ENCODE measurements around the gene PCDHGA2.
A peak's percentile ranks its signal among the peaks of the same experiment; 100 is the strongest.

PCDHGA2 gene

GRCh38 chr5:141354900-141355469 lies 16.4 kb downstream of the PCDHGA2 start, which contains the start of gene PCDHGA4:
PCDHGA4 (plus strand) TSS chr5:141355021; CDS start chr5:141355108, 87 bp downstream.
- peak within 1 kb of the TSS; percentile 33 to 52 for H3K4me3 ChIP-seq (replicated peaks in 1 of 2; ENCODE audit: low read depth in 2 of 2, low read length in 2 of 2)
- DNase-seq (ENCODE audit: low read depth in 2 of 2): peak; percentile 31 to 50
- peak; percentile 56 for TF ChIP-seq CTCF (IDR thresholded peaks at IDR 0.05; ENCODE audit: low read depth, low read length)

- no peak for DNase-seq (ENCODE audit: low read depth in 2 of 2)
- TF ChIP-seq CTCF (IDR thresholded peaks at IDR 0.05; ENCODE audit: low read depth, low read length): no peak
- H3K4me3 ChIP-seq (replicated peaks in 1 of 2; ENCODE audit: low read depth in 2 of 2, low read length in 2 of 2): peak overlapping the region in 1 of 2 donors; percentile 52
Measured at GRCh38 chr5:141355641-141356040, 17.1 kb downstream of the PCDHGA2 start.

- H3K4me3 ChIP-seq (replicated peaks in 1 of 2; ENCODE audit: low read depth in 2 of 2, low read length in 2 of 2): no peak overlapping the region
- no peak for DNase-seq (ENCODE audit: low read depth in 2 of 2)
- no peak for TF ChIP-seq CTCF (IDR thresholded peaks at IDR 0.05; ENCODE audit: low read depth, low read length)
Measured at GRCh38 chr5:141356133-141356532, 17.6 kb downstream of the PCDHGA2 start.

- H3K4me3 ChIP-seq (replicated peaks in 1 of 2; ENCODE audit: low read depth in 2 of 2, low read length in 2 of 2): no peak overlapping the region
- no peak for DNase-seq (ENCODE audit: low read depth in 2 of 2)
- no peak for TF ChIP-seq CTCF (IDR thresholded peaks at IDR 0.05; ENCODE audit: low read depth, low read length)
Measured at GRCh38 chr5:141356950-141357349, 18.4 kb downstream of the PCDHGA2 start.

- DNase-seq (ENCODE audit: low read depth in 2 of 2): peak; percentile 47 to 70
- H3K4me3 ChIP-seq (replicated peaks in 1 of 2; ENCODE audit: low read depth in 2 of 2, low read length in 2 of 2): peak within 1 kb of the TSS; percentile 9 to 43
- TF ChIP-seq CTCF (IDR thresholded peaks at IDR 0.05; ENCODE audit: low read depth, low read length): peak; percentile 35
Measured at GRCh38 chr5:141359790-141360426, 21.3 kb downstream of the PCDHGA2 start, which contains the start of gene PCDHGB2. PCDHGB2 (plus strand) TSS chr5:141359994; CDS start chr5:141360136, 142 bp downstream.

GRCh38 chr5:141360685-141361084 lies 22.1 kb downstream of the PCDHGA2 start:
- TF ChIP-seq CTCF (IDR thresholded peaks at IDR 0.05; ENCODE audit: low read depth, low read length): no peak
- no peak for DNase-seq (ENCODE audit: low read depth in 2 of 2)
- H3K4me3 ChIP-seq (replicated peaks in 1 of 2; ENCODE audit: low read depth in 2 of 2, low read length in 2 of 2): no peak overlapping the region
